GM12878 (cell line): ENCODE data around the gene SSB. TPM values are rescaled to one million over a fixed set of nuclear protein-coding genes. Genes with fewer than 3 reads are reported as not detected.

ENCODE experiments used
- ATAC-seq: fragments of 200-7000 bp; cut with Tn5 transposase; 3 replicates; pipeline ENCODE4 v1.9.1; 2020; ENCODE audit warnings: mild to moderate bottlenecking, moderate library complexity
- BruUV-seq: library from RNA; stranded (reverse); fragments of 400-500 nt; replicated peaks from 2 replicates; lab custom pipeline; 2021; lab: Mats Ljungman, UMichigan
- CTCF ChIA-PET: fragments of 300-600 bp; sonication (Branson Sonifier 250); formaldehyde crosslinking; extraction: SDS; loops from one replicate; lab custom pipeline; 2021; ENCODE audit warnings: inconsistent platforms; lab: Yijun Ruan, JAX
- POLR2A ChIA-PET: fragments of 350-600 bp; formaldehyde crosslinking; extraction: SDS; loops from one replicate; lab custom pipeline; 2021; ENCODE audit warnings: inconsistent platforms; lab: Charles Lee
- RAD21 ChIA-PET: fragments of 300-600 bp; sonication (Branson Sonifier 250); formaldehyde crosslinking; loops from one replicate; lab custom pipeline; 2023; ENCODE audit warnings: antibody characterized with exemption; ENCODE audit not compliant: unreplicated experiment; lab: Charles Lee
- SMC1A ChIA-PET: fragments of 300-600 bp; sonication (Branson Sonifier 250); formaldehyde crosslinking; loops from one replicate; lab custom pipeline; 2023; ENCODE audit not compliant: unreplicated experiment, uncharacterized antibody; lab: Charles Lee
- DNase-seq: peaks from one replicate; pipeline ENCODE4 v3.0.0-alpha.2; 2011; ENCODE audit warnings: low read depth, low spot score
- FAIRE-seq: peaks from 3 replicates; lab custom pipeline; 2011; peaks lifted over from hg19 to GRCh38; lab: Jason Lieb, UNC
- H2AFZ ChIP-seq: 2 replicates; pipeline ENCODE4 v1.6.0; 2011; ENCODE audit warnings: low read depth, low read length, control low read depth; ENCODE audit not compliant: control insufficient read depth
- H3K27ac ChIP-seq: 2 replicates; pipeline ENCODE4 v1.5.1; 2011; ENCODE audit warnings: control low read depth; ENCODE audit not compliant: control insufficient read depth, insufficient read depth
- H3K27me3 ChIP-seq, 2 experiments: replicated peaks in 1 of 2; 2 replicates each; pipeline versions ENCODE4 v1.6.0 to v1.6.1; 2011; ENCODE audit warnings: low read length in 1 of 2; ENCODE audit not compliant: control insufficient read depth in 2 of 2, insufficient read depth in 2 of 2
- H3K36me3 ChIP-seq, 2 experiments: 2 replicates each; pipeline ENCODE4 v1.5.1; 2011; ENCODE audit warnings: low read length in 1 of 2; ENCODE audit not compliant: control insufficient read depth in 2 of 2, insufficient read depth in 2 of 2
- H3K4me1 ChIP-seq: 2 replicates; pipeline ENCODE4 v1.6.1; 2011; ENCODE audit warnings: mild to moderate bottlenecking, low read length, moderate library complexity, mixed read lengths; ENCODE audit not compliant: control insufficient read depth, insufficient read depth
- H3K4me2 ChIP-seq: 2 replicates; pipeline ENCODE4 v1.6.0; 2011; ENCODE audit warnings: control low read depth; ENCODE audit not compliant: control insufficient read depth, insufficient read depth
- H3K4me3 ChIP-seq: fragments of 200-600 bp; sonication (generic); 2 replicates; pipeline ENCODE4 v1.5.1; 2016
- H3K79me2 ChIP-seq: 2 replicates; pipeline ENCODE4 v1.6.0; 2011; ENCODE audit warnings: low read length; ENCODE audit not compliant: control insufficient read depth, insufficient read depth
- H3K9ac ChIP-seq: 2 replicates; pipeline ENCODE4 v1.8.0; 2011; ENCODE audit warnings: low read length, control low read depth, mixed read lengths; ENCODE audit not compliant: control insufficient read depth, insufficient read depth
- H3K9me3 ChIP-seq: replicated peaks from 3 replicates; pipeline ENCODE4 v1.5.1; 2011; ENCODE audit warnings: mild to moderate bottlenecking, low read length; ENCODE audit not compliant: control insufficient read depth, insufficient read depth
- H4K20me1 ChIP-seq: 2 replicates; pipeline ENCODE4 v1.6.0; 2011; ENCODE audit not compliant: control insufficient read depth, insufficient read depth
- CHD4 ChIP-seq: fragments of 200-600 bp; sonication (generic); IDR thresholded peaks from 2 replicates; pipeline ENCODE4 v1.6.1; 2016; ENCODE audit warnings: mild to moderate bottlenecking
- CREB1 ChIP-seq: IDR thresholded peaks from 2 replicates; pipeline ENCODE4 v1.6.1; 2012; ENCODE audit warnings: low read depth, mild to moderate bottlenecking, inconsistent platforms
- CREM ChIP-seq: IDR thresholded peaks from 2 replicates; pipeline ENCODE4 v1.6.1; 2014; ENCODE audit warnings: antibody characterized with exemption, low read depth
- EGR1 ChIP-seq, 2 experiments: IDR thresholded peaks; 1 replicate in 1 of 2; 2 replicates in 1 of 2; pipeline ENCODE4 v1.6.1; 2011 to 2012; ENCODE audit warnings: low read depth in 2 of 2, low read length in 2 of 2, borderline replicate concordance in 1 of 2, mild to moderate bottlenecking in 1 of 2, moderate library complexity in 1 of 2
- FOS ChIP-seq: IDR thresholded peaks from 3 replicates; pipeline ENCODE4 v1.6.1; 2011; ENCODE audit warnings: borderline replicate concordance; ENCODE audit not compliant: insufficient read length; ENCODE audit errors: extremely low read depth
- HDAC6 ChIP-seq: fragments of 200-600 bp; sonication (generic); IDR thresholded peaks from one replicate; pipeline ENCODE4 v1.8.0; 2017; ENCODE audit warnings: antibody characterized with exemption; ENCODE audit not compliant: unreplicated experiment
- JUND ChIP-seq: IDR thresholded peaks from 2 replicates; pipeline ENCODE4 v1.6.1; 2012; ENCODE audit warnings: low read depth, mild to moderate bottlenecking, low read length, improper control_type of control experiment, moderate library complexity
- KAT2A ChIP-seq: conservative IDR thresholded peaks from 2 replicates; pipeline ENCODE4 v1.6.1; 2011; ENCODE audit warnings: low read depth, low read length; ENCODE audit not compliant: control insufficient read depth
- KDM1A ChIP-seq: fragments of 200-600 bp; sonication (generic); IDR thresholded peaks from 2 replicates; pipeline ENCODE4 v1.6.1; 2016; ENCODE audit warnings: borderline replicate concordance
- KLF5 ChIP-seq: fragments of 450-650 bp; IDR thresholded peaks from 2 replicates; pipeline ENCODE4 v1.6.1; 2014; ENCODE audit warnings: mild to moderate bottlenecking; ENCODE audit not compliant: partially characterized antibody
- LARP7 ChIP-seq: fragments of 450-650 bp; IDR thresholded peaks from 2 replicates; pipeline ENCODE4 v1.6.1; 2017; ENCODE audit warnings: mild to moderate bottlenecking
- MLLT1 ChIP-seq: fragments of 450-650 bp; IDR thresholded peaks from 2 replicates; pipeline ENCODE4 v1.6.1; 2016; ENCODE audit warnings: mild to moderate bottlenecking
- MXI1 ChIP-seq: fragments of 150-350 bp; IDR thresholded peaks from 2 replicates; pipeline ENCODE4 v1.6.1; 2011; ENCODE audit warnings: low read depth, mild to moderate bottlenecking, inconsistent platforms, low read length, improper control_type of control experiment
- NR2C1 ChIP-seq: fragments of 450-650 bp; IDR thresholded peaks from 2 replicates; pipeline ENCODE4 v1.6.1; 2017; ENCODE audit warnings: antibody characterized with exemption, mild to moderate bottlenecking, moderate library complexity
- PML ChIP-seq: IDR thresholded peaks from 2 replicates; pipeline ENCODE4 v1.6.1; 2012; ENCODE audit warnings: low read length, inconsistent platforms
- SUZ12 ChIP-seq: fragments of 200-600 bp; sonication (generic); IDR thresholded peaks from one replicate; pipeline ENCODE4 v1.6.1; 2018; ENCODE audit warnings: antibody characterized with exemption, mild to moderate bottlenecking; ENCODE audit not compliant: unreplicated experiment
- TCF7 ChIP-seq: IDR thresholded peaks from 2 replicates; pipeline ENCODE4 v1.6.1; 2014; ENCODE audit warnings: antibody characterized with exemption, borderline replicate concordance
- WRNIP1 ChIP-seq: IDR thresholded peaks from 2 replicates; pipeline ENCODE4 v1.6.1; 2011; ENCODE audit warnings: low read depth, low read length, improper control_type of control experiment, borderline replicate concordance
- ZBTB4 ChIP-seq: fragments of 450-650 bp; formaldehyde crosslinking; IDR thresholded peaks from 2 replicates; pipeline ENCODE4 v1.4.0; 2022; ENCODE audit warnings: mild to moderate bottlenecking, moderate library complexity
- WGBS: methylation state at CpG from one replicate; pipeline ENCODE4 v1.1.6; 2016; ENCODE audit warnings: low lambda C conversion rate; ENCODE audit not compliant: insufficient replicate concordance, insufficient coverage; ENCODE audit errors: missing lambda C conversion rate; 5-methylcytosine and 5-hydroxymethylcytosine counted together
- in situ Hi-C: fragments of 300-500 bp; cut with MboI; formaldehyde crosslinking; loops from 9 replicates; pipeline ENCODE4 v1.14.3; 2018; ENCODE audit warnings: mixed read lengths
- intact Hi-C: fragments of 100-400 bp; cut with micrococcal nuclease; formaldehyde crosslinking; loops from one replicate; pipeline ENCODE4 v1.14.2; 2022; ENCODE audit not compliant: unreplicated experiment
- polyA plus RNA-seq, 11 experiments: library from polyadenylated mRNA; depleted of rRNA in 4 of 11; unstranded in 6 of 11; stranded (reverse) in 5 of 11; fragments of >200 nt; fragmentation: Nextera tagmentation in 4 of 11; fragmentation: Illumina TruSeq in 1 of 11; extraction: Ambion mirVana in 4 of 11; extraction: Trizol in 1 of 11; gene quantifications; 1 replicate in 1 of 11; 2 replicates in 10 of 11; pipeline versions ENCODE4 v1.2.1 to v1.2.3, GENCODE V29; 2011 to 2016; ENCODE audit warnings: inconsistent platforms in 2 of 11, missing spikeins in 2 of 11, low read depth in 1 of 11
- total RNA-seq, 4 experiments: library from RNA; depleted of rRNA in 3 of 4; stranded (reverse); fragments of >200 nt in 3 of 4; fragmentation: Illumina TruSeq in 1 of 4; extraction: Trizol in 1 of 4; gene quantifications; 2 replicates each; pipeline versions ENCODE4 v1.2.1 to v1.2.3, GENCODE V29; 2013 to 2021

The SSB gene
- total and polyA plus RNA-seq, 10 of the 15 experiments (the other 5 are each of a cell fraction or from before 2014, with no cell fraction given), result 103 to 313 (median 200) TPM

- TF ChIP-seq CREB1, result no peak
Measured at GRCh38 chr2:169796441-169796840, 2.2 kb upstream of the SSB start (continued).

GRCh38 chr2:169797601-169798000 lies 1.1 kb upstream of the SSB start:
- Histone ChIP-seq H3K4me1 (no peaks in the 10 kb centered on the region; the same call in 1 of the 2 replicates), H4K20me1 (no peaks in the 10 kb centered on the region), H3K79me2 (peaks cover 31% of the 10 kb centered on the region), H3K9me3 (no peaks in the 10 kb centered on the region; the same call in 2 of the 3 replicates), H3K36me3 (peaks cover 0 to 4% of the 10 kb centered on the region in 2 experiments; a peak in 1 of 4 replicates), H3K27ac (no peak overlapping the region), H2AFZ (no peak overlapping the region), H3K4me2 (no peak overlapping the region), H3K9ac (no peak overlapping the region), H3K4me3 (no peak overlapping the region), H3K27me3 (no peaks in the 10 kb centered on the region)
- FAIRE-seq, result no peak
- ChIA-PET RAD21 (interaction anchor here (0.6 kb wide), 1 partner anchor 179 kb away, joined by 3 read pairs; no protein-coding TSS in a partner anchor), CTCF (no interaction called here), SMC1A (interaction anchor here (0.6 kb wide), 1 partner anchor 53 kb away, joined by 3 read pairs; no protein-coding TSS in a partner anchor), POLR2A (interaction anchor here (0.6 kb wide), 1 partner anchor 213 kb away, joined by 6 read pairs; no protein-coding TSS in a partner anchor)
- in situ Hi-C loops (no loop called here), intact Hi-C loops (loop anchor here (10.0 kb wide), 1 partner anchor 273 kb away; no protein-coding TSS in a partner anchor)
- BruUV-seq, result no TSS peak
- 93% methylated on average over 5 of the region's 5 CpGs for WGBS
- no peak for ATAC-seq
- no peak for DNase-seq
- no peak for TF ChIP-seq MXI1
- TF ChIP-seq KAT2A, result no peak
- no peak for TF ChIP-seq MLLT1
- TF ChIP-seq NR2C1, result no peak
- no peak for TF ChIP-seq HDAC6
- TF ChIP-seq LARP7, result no peak
- TF ChIP-seq WRNIP1, result no peak
- TF ChIP-seq CREM, result no peak
- no peak for TF ChIP-seq EGR1 (IDR thresholded peaks at IDR 0.05; ENCODE audit: borderline replicate concordance in 1 of 2, low read depth in 2 of 2, low read length in 2 of 2)
- no peak for TF ChIP-seq KDM1A
- no peak for TF ChIP-seq JUND
- no peak for TF ChIP-seq CHD4
- no peak for TF ChIP-seq TCF7
- no peak for TF ChIP-seq SUZ12
- TF ChIP-seq PML, result no peak
- no peak for TF ChIP-seq KLF5
- no peak for TF ChIP-seq FOS
- no peak for TF ChIP-seq ZBTB4
